SU-DHL-6 (cell line): Measurements from ENCODE around the gene ROR1.

ENCODE experiments used
- CTCF ChIP-seq: fragments of 200-600 bp; sonication (generic); IDR thresholded peaks from one replicate; pipeline ENCODE4 v1.5.1; 2017; ENCODE audit warnings: antibody characterized with exemption, mild to moderate bottlenecking, low read length, moderate library complexity; ENCODE audit not compliant: insufficient read depth, poor library complexity, severe bottlenecking
- EZH2phosphoT487 ChIP-seq: fragments of 200-600 bp; sonication (generic), shearing (Covaris generic); conservative IDR thresholded peaks from 2 replicates; pipeline ENCODE4 v1.6.1; 2018; ENCODE audit warnings: mild to moderate bottlenecking, antibody characterized with exemption, low read length, moderate library complexity, mixed read lengths

- no peak for TF ChIP-seq CTCF
- TF ChIP-seq EZH2phosphoT487: no peak
Observed at GRCh38 chr1:63821091-63822005, 47.5 kb downstream of the ROR1 start.
